ACC112 (cell line): ENCODE measurements around the gene ITPRID1.

ENCODE experiments used
- H2AFZ ChIP-seq: fragments of 200-600 bp; sonication (generic); one replicate; pipeline ENCODE4 v1.6.0; 2017; ENCODE audit warnings: antibody characterized with exemption, low read length; ENCODE audit not compliant: unreplicated experiment
- H3K27ac ChIP-seq: fragments of 200-600 bp; sonication (generic); 2 replicates; pipeline ENCODE4 v1.5.1; 2014; ENCODE audit warnings: low read depth, mild to moderate bottlenecking, antibody characterized with exemption, low read length, moderate library complexity
- H3K27me3 ChIP-seq: fragments of 200-600 bp; sonication (generic); 2 replicates; pipeline ENCODE4 v1.6.1; 2014; ENCODE audit warnings: mild to moderate bottlenecking, antibody characterized with exemption, low read length, moderate library complexity, mixed read lengths; ENCODE audit not compliant: insufficient read depth
- H3K36me3 ChIP-seq: fragments of 200-600 bp; sonication (generic); 2 replicates; pipeline ENCODE4 v1.6.1; 2016; ENCODE audit warnings: mild to moderate bottlenecking, antibody characterized with exemption, low read length, moderate library complexity, mixed read lengths; ENCODE audit not compliant: insufficient read depth
- H3K4me1 ChIP-seq: fragments of 200-600 bp; sonication (generic); one replicate; pipeline ENCODE4 v1.6.1; 2016; ENCODE audit warnings: low read length, mixed read lengths; ENCODE audit not compliant: insufficient read depth, unreplicated experiment, control insufficient read depth
- H3K4me3 ChIP-seq: fragments of 200-600 bp; sonication (generic); 2 replicates; pipeline ENCODE4 v1.5.1; 2014; ENCODE audit warnings: mild to moderate bottlenecking, low read depth, low read length
- H3K79me2 ChIP-seq: fragments of 200-600 bp; sonication (generic); one replicate; pipeline ENCODE4 v1.6.0; 2016; ENCODE audit warnings: low read length; ENCODE audit not compliant: control insufficient read depth, unreplicated experiment, insufficient read depth

Gene ITPRID1

GRCh38 chr7:31692871-31693270, 179.0 kb downstream of the ITPRID1 start:
- H3K27me3 ChIP-seq, result peaks cover 9% of the 10 kb centered on the region; the same call in 1 of the 2 replicates

GRCh38 chr7:31695859-31696614, 182.1 kb downstream of the ITPRID1 start:
- H3K79me2 ChIP-seq, result no peaks in the 10 kb centered on the region
- H3K27ac ChIP-seq, result no peak overlapping the region
- H3K36me3 ChIP-seq, result no peaks in the 10 kb centered on the region
- no peak overlapping the region for H2AFZ ChIP-seq
- H3K4me3 ChIP-seq, result no peak overlapping the region
- no peaks in the 10 kb centered on the region for H3K4me1 ChIP-seq
- H3K27me3 ChIP-seq, result peaks cover 10% of the 10 kb centered on the region; the same call in 1 of the 2 replicates

More at GRCh38 chr7:31692871-31693270, 179.0 kb downstream of the ITPRID1 start:
- H3K4me3 ChIP-seq, result no peak overlapping the region
- no peaks in the 10 kb centered on the region for H3K36me3 ChIP-seq
- no peak overlapping the region for H3K27ac ChIP-seq
- H2AFZ ChIP-seq, result no peak overlapping the region
- H3K4me1 ChIP-seq, result no peaks in the 10 kb centered on the region
- no peaks in the 10 kb centered on the region for H3K79me2 ChIP-seq

GRCh38 chr7:31699050-31699449, 185.2 kb downstream of the ITPRID1 start:
- H3K4me3 ChIP-seq, result no peak overlapping the region
- peaks cover 10% of the 10 kb centered on the region; the same call in 1 of the 2 replicates for H3K27me3 ChIP-seq
- no peaks in the 10 kb centered on the region for H3K79me2 ChIP-seq
- no peaks in the 10 kb centered on the region for H3K36me3 ChIP-seq
- H2AFZ ChIP-seq, result no peak overlapping the region
- no peaks in the 10 kb centered on the region for H3K4me1 ChIP-seq
- no peak overlapping the region for H3K27ac ChIP-seq

- H3K4me3 ChIP-seq, result no peak overlapping the region
- no peaks in the 10 kb centered on the region for H3K79me2 ChIP-seq
- peaks cover 6% of the 10 kb centered on the region; the same call in 1 of the 2 replicates for H3K27me3 ChIP-seq
- H2AFZ ChIP-seq, result no peak overlapping the region
- no peaks in the 10 kb centered on the region for H3K4me1 ChIP-seq
- no peak overlapping the region for H3K27ac ChIP-seq
- no peaks in the 10 kb centered on the region for H3K36me3 ChIP-seq
These were observed 188.5 kb downstream of the ITPRID1 start for GRCh38 chr7:31702354-31702753.

- Histone ChIP-seq H3K27me3 (0 out of 2 replicates have a peak, but pooled peaks cover 5% of the 10 kb centered on the region), H3K4me1 (no peaks in the 10 kb centered on the region), H3K36me3 (no peaks in the 10 kb centered on the region), H3K79me2 (no peaks in the 10 kb centered on the region), H3K27ac (no peak overlapping the region), H2AFZ (no peak overlapping the region), H3K4me3 (no peak overlapping the region)
These were observed 191.5 kb downstream of the ITPRID1 start for GRCh38 chr7:31705377-31705776.

GRCh38 chr7:31707089-31707488, 193.2 kb downstream of the ITPRID1 start:
- no peaks in the 10 kb centered on the region for H3K79me2 ChIP-seq
- H3K4me3 ChIP-seq, result no peak overlapping the region
- H3K27me3 ChIP-seq, result 0 out of 2 replicates have a peak, but pooled peaks cover 5% of the 10 kb centered on the region
- no peaks in the 10 kb centered on the region for H3K4me1 ChIP-seq
- H3K36me3 ChIP-seq, result no peaks in the 10 kb centered on the region
- H2AFZ ChIP-seq, result no peak overlapping the region
- H3K27ac ChIP-seq, result no peak overlapping the region
